HG03457 (cell line): ENCODE measurements around the gene AK5.
"Not testable (repeated sequence)": the region's sequence is repeated elsewhere in the genome, so short reads cannot be mapped to it uniquely, and the experiment has no call there.

Experiments
- ATAC-seq: cut with Tn5 transposase; IDR thresholded peaks from one replicate; pipeline ENCODE4 v1.9.1; 2021; ENCODE audit warnings: moderate number of reproducible peaks; ENCODE audit not compliant: unreplicated experiment

AK5 gene

GRCh38 chr1:77283701-77284425 is 2.0 kb downstream of the AK5 start:
- no peak for ATAC-seq

- ATAC-seq = no peak
Measured at GRCh38 chr1:77287535-77287934, 5.7 kb downstream of the AK5 start.

GRCh38 chr1:77288275-77288674 is 6.5 kb downstream of the AK5 start:
- ATAC-seq = no peak

GRCh38 chr1:77290576-77290975 is 8.8 kb downstream of the AK5 start:
- ATAC-seq = no peak

- no peak for ATAC-seq
Measured at GRCh38 chr1:77292551-77292950, 10.7 kb downstream of the AK5 start.

GRCh38 chr1:77300566-77300965 is 18.7 kb downstream of the AK5 start:
- no peak for ATAC-seq

GRCh38 chr1:77303387-77303786 is 21.6 kb downstream of the AK5 start:
- ATAC-seq = no peak

- ATAC-seq = no peak
Measured at GRCh38 chr1:77308889-77309621, 27.2 kb downstream of the AK5 start.

GRCh38 chr1:77310924-77311323 is 29.1 kb downstream of the AK5 start:
- ATAC-seq = no peak

- not testable (repeated sequence) for ATAC-seq
Measured at GRCh38 chr1:77312364-77312763, 30.5 kb downstream of the AK5 start.

- ATAC-seq = no peak
Measured at GRCh38 chr1:77313491-77313890, 31.7 kb downstream of the AK5 start.

GRCh38 chr1:77316006-77316405 is 34.2 kb downstream of the AK5 start:
- ATAC-seq = no peak

- no peak for ATAC-seq
Measured at GRCh38 chr1:77316966-77317365, 35.1 kb downstream of the AK5 start.

GRCh38 chr1:77319036-77319705 is 37.4 kb downstream of the AK5 start:
- ATAC-seq = no peak

GRCh38 chr1:77322061-77322900 is 40.5 kb downstream of the AK5 start:
- no peak for ATAC-seq

- ATAC-seq = no peak
Measured at GRCh38 chr1:77333501-77333900, 51.7 kb downstream of the AK5 start.

GRCh38 chr1:77336729-77337128 is 54.9 kb downstream of the AK5 start:
- ATAC-seq = no peak

GRCh38 chr1:77339326-77339725 is 57.5 kb downstream of the AK5 start:
- ATAC-seq = no peak

- no peak for ATAC-seq
Measured at GRCh38 chr1:77341195-77341594, 59.4 kb downstream of the AK5 start.

GRCh38 chr1:77342745-77343144 is 60.9 kb downstream of the AK5 start:
- ATAC-seq = no peak

- ATAC-seq = no peak
Measured at GRCh38 chr1:77347646-77348045, 65.8 kb downstream of the AK5 start.
